AG04450 (cell line): Measurements from ENCODE around the gene MAD1L1. TPM values are rescaled to one million over a fixed set of nuclear protein-coding genes. Genes with fewer than 3 reads are reported as not detected.

Experiments
- CTCF ChIA-PET: fragments of 300-600, 350-600 bp; formaldehyde crosslinking; extraction: SDS; loops from one replicate; lab custom pipeline; 2022; ENCODE audit warnings: antibody characterized with exemption, inconsistent platforms; lab: Charles Lee
- POLR2A ChIA-PET: fragments of 350-600 bp; formaldehyde crosslinking; extraction: SDS; loops from one replicate; lab custom pipeline; 2021; ENCODE audit warnings: antibody characterized with exemption, inconsistent platforms; lab: Yijun Ruan, JAX
- DNase-seq: peaks from one replicate; pipeline ENCODE4 v3.0.0-alpha.2; 2011; ENCODE audit warnings: low read depth, low spot score
- H3K27ac ChIP-seq: one replicate; pipeline ENCODE4 v1.5.1; 2012; ENCODE audit warnings: low read depth, low read length, control low read depth
- H3K27me3 ChIP-seq: one replicate; pipeline ENCODE4 v1.6.0; 2012; ENCODE audit warnings: low read length; ENCODE audit not compliant: control insufficient read depth, insufficient read depth
- H3K4me3 ChIP-seq: 2 replicates; pipeline ENCODE4 v1.5.1; 2011; ENCODE audit warnings: mild to moderate bottlenecking, low read depth, low read length, control low read depth
- H3K9me3 ChIP-seq: 2 replicates; pipeline ENCODE4 v1.5.1; 2012; ENCODE audit warnings: low read length; ENCODE audit not compliant: control insufficient read depth, insufficient read depth
- CTCF ChIP-seq: IDR thresholded peaks from 2 replicates; pipeline ENCODE4 v1.5.1; 2011; ENCODE audit warnings: low read depth, low read length, control low read depth, inconsistent platforms
- polyA plus RNA-seq: library from polyadenylated mRNA; depleted of rRNA; stranded (reverse); fragments of >200 nt; gene quantifications from 2 replicates; pipeline ENCODE4 v1.2.3, GENCODE V29; 2011

Gene MAD1L1
- polyA plus RNA-seq, 1 experiment = 11.9 TPM

- POLR2A ChIA-PET = no interaction called here
- Histone ChIP-seq H3K27me3 (no peaks in the 10 kb centered on the region), H3K9me3 (peaks cover 10% of the 10 kb centered on the region), H3K4me3 (no peak overlapping the region), H3K27ac (no peak overlapping the region)
- DNase-seq = no peak
- CTCF ChIA-PET = no interaction called here
- no peak for TF ChIP-seq CTCF
Observed at GRCh38 chr7:1785839-1786238, 446.9 kb downstream of the MAD1L1 start.

DNA sequence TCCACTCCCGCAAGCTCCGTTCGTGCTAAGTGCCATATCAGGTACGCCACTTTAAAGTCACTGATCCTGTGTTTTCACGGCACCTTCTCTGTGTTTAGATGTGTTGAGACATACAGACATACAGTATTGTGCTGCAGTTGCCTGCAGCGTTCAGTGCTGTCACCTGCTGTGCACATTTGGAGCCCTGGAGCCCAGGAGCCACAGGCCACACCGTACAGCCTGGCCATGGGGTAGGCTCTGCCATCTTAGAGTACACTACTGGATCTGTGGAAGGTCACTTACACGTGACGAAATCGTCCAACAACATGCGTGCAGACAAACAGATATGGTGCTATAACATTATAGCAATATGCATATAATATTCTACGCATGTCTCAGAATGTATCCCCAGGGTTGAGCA lies 451.4 kb downstream of the MAD1L1 start:
- Histone ChIP-seq H3K27ac (no peak overlapping the region), H3K4me3 (no peak overlapping the region), H3K9me3 (peaks cover 10% of the 10 kb centered on the region), H3K27me3 (no peaks in the 10 kb centered on the region)
- ChIA-PET CTCF (no interaction called here), POLR2A (no interaction called here)
- no peak for DNase-seq
- no peak for TF ChIP-seq CTCF

DNA sequence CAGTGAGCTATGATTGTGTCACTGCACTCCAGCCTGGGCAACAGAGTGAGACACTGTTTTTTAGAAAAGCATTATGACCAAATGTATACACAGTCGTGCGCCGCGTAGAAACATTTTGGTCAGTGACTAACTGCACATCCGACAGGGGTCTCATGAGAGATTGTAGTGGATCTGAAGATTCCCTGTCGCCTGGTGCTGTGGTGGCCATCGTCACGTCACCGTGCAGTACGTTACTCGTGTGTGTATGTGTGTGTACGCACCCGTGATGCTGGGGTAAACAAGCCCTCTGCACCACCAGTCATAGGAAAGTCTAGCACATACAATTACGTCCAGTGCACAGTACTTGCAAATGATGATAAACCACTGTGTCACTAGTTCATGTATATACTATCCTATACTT lies 453.3 kb downstream of the MAD1L1 start:
- H3K9me3 ChIP-seq = no peaks in the 10 kb centered on the region; the same call in 1 of the 2 replicates
- no peak for DNase-seq
- H3K4me3 ChIP-seq = no peak overlapping the region
- CTCF ChIA-PET = no interaction called here
- H3K27me3 ChIP-seq = no peaks in the 10 kb centered on the region
- no peak for TF ChIP-seq CTCF
- H3K27ac ChIP-seq = no peak overlapping the region
- POLR2A ChIA-PET = interaction anchor here (0.7 kb wide), 1 partner anchor 490 kb away, joined by 10 read pairs; no protein-coding TSS in a partner anchor

DNA sequence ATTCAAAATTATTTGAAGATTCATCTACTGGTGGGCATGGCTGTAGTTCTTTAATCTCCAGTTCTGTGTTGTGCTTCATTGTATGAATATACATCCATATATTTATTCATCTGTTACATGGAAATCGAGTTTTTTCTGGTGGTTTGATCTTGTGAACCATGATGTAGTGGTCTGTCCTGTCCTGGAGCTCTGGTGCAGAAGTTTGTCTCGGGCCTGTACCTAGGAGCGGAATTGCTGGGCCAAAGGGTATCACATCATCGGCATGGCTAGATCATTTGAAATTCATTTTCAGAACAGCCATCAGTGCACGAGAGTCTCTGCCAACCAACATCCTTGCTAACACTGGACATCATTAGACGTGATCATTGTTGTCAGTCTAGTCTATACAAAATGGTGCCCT lies 455.6 kb downstream of the MAD1L1 start:
- Histone ChIP-seq H3K27ac (no peak overlapping the region), H3K4me3 (no peak overlapping the region), H3K9me3 (no peaks in the 10 kb centered on the region; the same call in 1 of the 2 replicates), H3K27me3 (no peaks in the 10 kb centered on the region)
- CTCF ChIA-PET = interaction anchor here (0.6 kb wide), 1 partner anchor 130 kb away, joined by 5 read pairs; no protein-coding TSS in a partner anchor
- no peak for TF ChIP-seq CTCF
- DNase-seq = no peak
- POLR2A ChIA-PET = no interaction called here

GRCh38 chr7:1775389-1775788 lies 457.4 kb downstream of the MAD1L1 start:
- H3K4me3 ChIP-seq = no peak overlapping the region
- POLR2A ChIA-PET = no interaction called here
- no peak for TF ChIP-seq CTCF
- H3K9me3 ChIP-seq = no peaks in the 10 kb centered on the region; the same call in 1 of the 2 replicates
- no peak overlapping the region for H3K27ac ChIP-seq
- DNase-seq = no peak
- H3K27me3 ChIP-seq = no peaks in the 10 kb centered on the region
- CTCF ChIA-PET = no interaction called here
